Right ventricle myocardium superior (tissue), 1 donor: Measurements from ENCODE around the gene ATAD3B. TPM values are rescaled to one million over a fixed set of nuclear protein-coding genes. Genes with fewer than 3 reads are reported as not detected.
A peak's percentile ranks its signal among the peaks of the same experiment; 100 is the strongest.
"Not testable (repeated sequence)": the region's sequence is repeated elsewhere in the genome, so short reads cannot be mapped to it uniquely, and the experiment has no call there.

Source experiments
- ATAC-seq: fragments of 200-7000 bp; cut with Tn5 transposase; one replicate; pipeline ENCODE4 v1.9.1; 2020; ENCODE audit warnings: mild to moderate bottlenecking; ENCODE audit not compliant: poor library complexity
- DNase-seq: peaks from one replicate; pipeline ENCODE4 v3.0.0-alpha.2; 2020
- intact Hi-C: fragments of 100-400 bp; cut with DNase I; formaldehyde crosslinking; loops from one replicate; pipeline ENCODE4 v1.11.2; 2022
- total RNA-seq: library from RNA; stranded (reverse); fragmentation: NEBNext Ultra II Directional; extraction: Animal tissue kit (Norgen Biotek cat#: 25700); gene quantifications from one replicate; pipeline ENCODE4 v1.2.1, GENCODE V29; 2021
- donor health status: DM: no; HTN: yes; CAD: no; lungs with severe emphysema.

ATAD3B gene
- total RNA-seq, 1 donor from 2014 or later = 7.9 TPM

GRCh38 chr1:1441002-1441888 lies 30.3 kb upstream of the ATAD3B start:
- DNase-seq = peak; percentile 69
- intact Hi-C loops = no loop called here
- peak; percentile 90 for ATAC-seq

- ATAC-seq = no peak
- intact Hi-C loops = no loop called here
- DNase-seq = no peak
Observed at GRCh38 chr1:1442069-1442770, 29.3 kb upstream of the ATAD3B start.

- intact Hi-C loops, DNase-seq, ATAC-seq: not testable (repeated sequence)
Observed at GRCh38 chr1:1446631-1447030, 24.9 kb upstream of the ATAD3B start.

- ATAC-seq (no peak), DNase-seq (no peak)
- intact Hi-C loops = no loop called here
Observed at GRCh38 chr1:1449099-1449739, 22.3 kb upstream of the ATAD3B start, which contains the start of gene ATAD3C. TSS of gene ATAD3C (plus strand) at chr1:1449689. CDS start at chr1:1450684, 995 bp downstream.

- ATAC-seq, DNase-seq, intact Hi-C loops: not testable (repeated sequence)
Observed at GRCh38 chr1:1450616-1451015, 20.9 kb upstream of the ATAD3B start.

GRCh38 chr1:1451696-1452364 lies 19.7 kb upstream of the ATAD3B start:
- ATAC-seq (no peak), DNase-seq (no peak)
- intact Hi-C loops = no loop called here

- DNase-seq, intact Hi-C loops, ATAC-seq: not testable (repeated sequence)
Observed at GRCh38 chr1:1452365-1452739, 19.2 kb upstream of the ATAD3B start.

- intact Hi-C loops = no loop called here
- no peak for ATAC-seq
- no peak for DNase-seq
Observed at GRCh38 chr1:1452882-1453281, 18.7 kb upstream of the ATAD3B start.

- intact Hi-C loops, DNase-seq, ATAC-seq: not testable (repeated sequence)
Observed at GRCh38 chr1:1454286-1455056, 17.1 kb upstream of the ATAD3B start.

GRCh38 chr1:1455366-1455884 lies 16.1 kb upstream of the ATAD3B start:
- DNase-seq = no peak
- intact Hi-C loops = no loop called here
- no peak for ATAC-seq

GRCh38 chr1:1455934-1456333 lies 15.6 kb upstream of the ATAD3B start:
- DNase-seq, ATAC-seq, intact Hi-C loops: not testable (repeated sequence)

- DNase-seq, intact Hi-C loops, ATAC-seq: not testable (repeated sequence)
Observed at GRCh38 chr1:1456683-1457255, 14.8 kb upstream of the ATAD3B start.

- intact Hi-C loops, ATAC-seq, DNase-seq: not testable (repeated sequence)
Observed at GRCh38 chr1:1459156-1459555, 12.4 kb upstream of the ATAD3B start.

GRCh38 chr1:1459711-1460110 lies 11.9 kb upstream of the ATAD3B start:
- ATAC-seq, DNase-seq, intact Hi-C loops: not testable (repeated sequence)

GRCh38 chr1:1460540-1461130 lies 10.9 kb upstream of the ATAD3B start:
- DNase-seq (no peak), ATAC-seq (no peak)
- intact Hi-C loops = no loop called here

GRCh38 chr1:1461721-1462317 lies 9.7 kb upstream of the ATAD3B start:
- no peak for ATAC-seq
- intact Hi-C loops = no loop called here
- no peak for DNase-seq
